Fibroblast of the aortic adventitia (primary cell): Measurements from ENCODE around the gene LPIN3. TPM values are rescaled to one million over a fixed set of nuclear protein-coding genes. Genes with fewer than 3 reads are reported as not detected.
"Not testable (repeated sequence)": the region's sequence is repeated elsewhere in the genome, so short reads cannot be mapped to it uniquely, and the experiment has no call there.

Source experiments
- DNase-seq: peaks from one replicate; pipeline ENCODE4 v3.0.0-alpha.2; 2010; ENCODE audit warnings: low read depth
- H3K4me3 ChIP-seq: 2 replicates; pipeline ENCODE4 v1.5.1; 2011; ENCODE audit warnings: low read depth, mild to moderate bottlenecking, control low read depth, low read length, moderate library complexity
- CTCF ChIP-seq: IDR thresholded peaks from 2 replicates; pipeline ENCODE4 v1.5.1; 2011; ENCODE audit warnings: mild to moderate bottlenecking, low read length, control low read depth, inconsistent platforms; ENCODE audit not compliant: insufficient read depth
- total RNA-seq: library from RNA; depleted of rRNA; stranded (reverse); fragments of >200 nt; gene quantifications from 2 replicates; pipeline ENCODE4 v1.2.3, GENCODE V29; 2012; ENCODE audit warnings: low replicate concordance

The LPIN3 gene
- total RNA-seq, 1 donor, result 3.4 TPM

- no peak overlapping the region for H3K4me3 ChIP-seq
- peak; percentile 27 for DNase-seq
- TF ChIP-seq CTCF, result no peak
Observed at GRCh38 chr20:41304424-41305079, 36.1 kb upstream of the LPIN3 start.

- no peak overlapping the region for H3K4me3 ChIP-seq
- DNase-seq, result no peak
- no peak for TF ChIP-seq CTCF
Observed at GRCh38 chr20:41306061-41306727, 34.4 kb upstream of the LPIN3 start.

GRCh38 chr20:41307021-41307420, 33.6 kb upstream of the LPIN3 start:
- no peak for DNase-seq
- no peak for TF ChIP-seq CTCF
- H3K4me3 ChIP-seq, result no peak overlapping the region

- no peak for TF ChIP-seq CTCF
- peak; percentile 75 for DNase-seq
- no peak overlapping the region for H3K4me3 ChIP-seq
Observed at GRCh38 chr20:41308290-41308711, 32.3 kb upstream of the LPIN3 start.

- peak; percentile 66 for DNase-seq
- no peak for TF ChIP-seq CTCF
- H3K4me3 ChIP-seq, result no peak overlapping the region
Observed at GRCh38 chr20:41308726-41309413, 31.8 kb upstream of the LPIN3 start.

GRCh38 chr20:41309817-41310216, 30.8 kb upstream of the LPIN3 start:
- no peak for TF ChIP-seq CTCF
- peak; percentile 81 for DNase-seq
- H3K4me3 ChIP-seq, result no peak overlapping the region

GRCh38 chr20:41312009-41312408, 28.6 kb upstream of the LPIN3 start:
- DNase-seq, H3K4me3 ChIP-seq: not testable (repeated sequence)
